Hematopoietic multipotent progenitor cell treated with erythropoietin and hydrocortisone succinate and interleukin-3 and kit ligand, for 4 days (in vitro differentiated cells): ENCODE data around the gene GPD1.
"Not testable (repeated sequence)": the region's sequence is repeated elsewhere in the genome, so short reads cannot be mapped to it uniquely, and the experiment has no call there.

Experiments
- DNase-seq: peaks from one replicate; pipeline ENCODE4 v3.0.0-alpha.2; 2015

Gene GPD1

GRCh38 chr12:50132505-50133135 lies 28.8 kb downstream of the GPD1 start:
- peak; percentile 79 for DNase-seq

GRCh38 chr12:50142993-50143392 lies 39.2 kb downstream of the GPD1 start:
- DNase-seq, result no peak

- DNase-seq, result no peak
These were observed 41.6 kb downstream of the GPD1 start for GRCh38 chr12:50145439-50145838.

GRCh38 chr12:50147281-50147680 lies 43.5 kb downstream of the GPD1 start:
- no peak for DNase-seq

GRCh38 chr12:50148011-50148410 lies 44.2 kb downstream of the GPD1 start:
- not testable (repeated sequence) for DNase-seq

GRCh38 chr12:50149311-50149710 lies 45.5 kb downstream of the GPD1 start:
- no peak for DNase-seq

- DNase-seq, result no peak
These were observed 47.4 kb downstream of the GPD1 start for GRCh38 chr12:50151047-50151687.

GRCh38 chr12:50154947-50155346 lies 51.1 kb downstream of the GPD1 start:
- not testable (repeated sequence) for DNase-seq

GRCh38 chr12:50156641-50157040 lies 52.8 kb downstream of the GPD1 start:
- DNase-seq, result no peak

- DNase-seq, result no peak
These were observed 53.5 kb downstream of the GPD1 start for GRCh38 chr12:50157259-50157658.

- no peak for DNase-seq
These were observed 56.8 kb downstream of the GPD1 start for GRCh38 chr12:50160643-50161042.
